ENCODE data around the gene ADAM17.

ADAM17 gene

GRCh38 chr2:9466147-9466683 lies 89.4 kb downstream of the ADAM17 start:
- DNase-seq, result no peak

GRCh38 chr2:9465170-9465569 lies 90.5 kb downstream of the ADAM17 start:
- no peak for DNase-seq

GRCh38 chr2:9463698-9464034 lies 92.0 kb downstream of the ADAM17 start:
- DNase-seq, result no peak

GRCh38 chr2:9462886-9463697 lies 92.5 kb downstream of the ADAM17 start:
- no peak for DNase-seq

- DNase-seq, result no peak
Observed at GRCh38 chr2:9462313-9462712, 93.3 kb downstream of the ADAM17 start.

- DNase-seq, result no peak
Observed at GRCh38 chr2:9461079-9461478, 94.6 kb downstream of the ADAM17 start.

- no peak for DNase-seq
Observed at GRCh38 chr2:9460441-9461017, 95.1 kb downstream of the ADAM17 start.

- DNase-seq, result no peak
Observed at GRCh38 chr2:9451231-9451630, 104.4 kb downstream of the ADAM17 start.

GRCh38 chr2:9445089-9445488 lies 110.5 kb downstream of the ADAM17 start:
- DNase-seq, result no peak

GRCh38 chr2:9443526-9443925 lies 112.1 kb downstream of the ADAM17 start:
- no peak for DNase-seq

- DNase-seq, result no peak
Observed at GRCh38 chr2:9441556-9441955, 114.1 kb downstream of the ADAM17 start.

- no peak for DNase-seq
Observed at GRCh38 chr2:9440058-9440727, 115.4 kb downstream of the ADAM17 start.

GRCh38 chr2:9439536-9439935 lies 116.1 kb downstream of the ADAM17 start:
- DNase-seq, result no peak

Measured in stimulated activated CD4-positive, alpha-beta T cell treated with anti-CD3 and anti-CD28 coated beads, Interleukin-4, amount 100 ng/mL, for 24 hours (primary cell).